ENCODE measurements around the gene NR2C2.

DNA sequence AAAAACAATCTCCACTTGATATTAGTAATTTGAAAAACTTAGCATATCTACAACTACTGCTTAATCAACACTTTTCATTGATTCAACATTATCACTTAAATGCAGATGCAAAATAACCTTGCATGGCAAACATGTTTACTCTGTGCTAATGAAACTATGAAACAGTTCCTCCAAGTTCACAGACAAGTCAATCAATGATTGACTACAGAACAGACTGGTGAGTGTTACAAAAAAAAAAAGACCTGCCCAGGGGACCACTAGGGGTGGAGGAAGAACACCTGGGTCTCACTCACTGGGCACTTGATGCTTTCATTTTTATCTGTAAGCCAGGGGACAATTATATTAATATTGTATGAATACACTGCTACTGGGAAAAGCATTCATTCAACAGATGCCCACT lies 4.3 kb upstream of the NR2C2 start:
- TF ChIP-seq, protein P1, sequence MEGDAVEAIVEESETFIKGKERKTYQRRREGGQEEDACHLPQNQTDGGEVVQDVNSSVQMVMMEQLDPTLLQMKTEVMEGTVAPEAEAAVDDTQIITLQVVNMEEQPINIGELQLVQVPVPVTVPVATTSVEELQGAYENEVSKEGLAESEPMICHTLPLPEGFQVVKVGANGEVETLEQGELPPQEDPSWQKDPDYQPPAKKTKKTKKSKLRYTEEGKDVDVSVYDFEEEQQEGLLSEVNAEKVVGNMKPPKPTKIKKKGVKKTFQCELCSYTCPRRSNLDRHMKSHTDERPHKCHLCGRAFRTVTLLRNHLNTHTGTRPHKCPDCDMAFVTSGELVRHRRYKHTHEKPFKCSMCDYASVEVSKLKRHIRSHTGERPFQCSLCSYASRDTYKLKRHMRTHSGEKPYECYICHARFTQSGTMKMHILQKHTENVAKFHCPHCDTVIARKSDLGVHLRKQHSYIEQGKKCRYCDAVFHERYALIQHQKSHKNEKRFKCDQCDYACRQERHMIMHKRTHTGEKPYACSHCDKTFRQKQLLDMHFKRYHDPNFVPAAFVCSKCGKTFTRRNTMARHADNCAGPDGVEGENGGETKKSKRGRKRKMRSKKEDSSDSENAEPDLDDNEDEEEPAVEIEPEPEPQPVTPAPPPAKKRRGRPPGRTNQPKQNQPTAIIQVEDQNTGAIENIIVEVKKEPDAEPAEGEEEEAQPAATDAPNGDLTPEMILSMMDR (IDR thresholded peaks at IDR 0.05): no peak
- TF ChIP-seq POLR2A (IDR thresholded peaks at IDR 0.05): no peak
